ENCODE measurements around the gene RRAS. TPM values are rescaled to one million over a fixed set of nuclear protein-coding genes. Genes with fewer than 3 reads are reported as not detected.

The RRAS gene
- total RNA-seq, 1 donor = 52.4 TPM

- no peak overlapping the region for H3K4me3 ChIP-seq (ENCODE audit: low read depth, low read length)
- DNase-seq (ENCODE audit: low read depth) = no peak
- TF ChIP-seq CTCF (IDR thresholded peaks at IDR 0.05; ENCODE audit: insufficient read depth, low read length) = no peak
Observed at GRCh38 chr19:49686503-49687088, 46.7 kb upstream of the RRAS start.

GRCh38 chr19:49685845-49686332 is 45.9 kb upstream of the RRAS start:
- H3K4me3 ChIP-seq (ENCODE audit: low read depth, low read length) = no peak overlapping the region
- no peak for TF ChIP-seq CTCF (IDR thresholded peaks at IDR 0.05; ENCODE audit: insufficient read depth, low read length)
- DNase-seq (ENCODE audit: low read depth) = no peak

- H3K4me3 ChIP-seq (ENCODE audit: low read depth, low read length) = no peak overlapping the region
- no peak for TF ChIP-seq CTCF (IDR thresholded peaks at IDR 0.05; ENCODE audit: insufficient read depth, low read length)
- no peak for DNase-seq (ENCODE audit: low read depth)
Observed at GRCh38 chr19:49684983-49685553, 45.1 kb upstream of the RRAS start.

GRCh38 chr19:49684251-49684982 is 44.5 kb upstream of the RRAS start:
- H3K4me3 ChIP-seq (ENCODE audit: low read depth, low read length) = no peak overlapping the region
- TF ChIP-seq CTCF (IDR thresholded peaks at IDR 0.05; ENCODE audit: insufficient read depth, low read length) = peak; percentile 61
- DNase-seq (ENCODE audit: low read depth) = no peak

GRCh38 chr19:49683814-49684250 is 43.9 kb upstream of the RRAS start:
- H3K4me3 ChIP-seq (ENCODE audit: low read depth, low read length) = no peak overlapping the region
- TF ChIP-seq CTCF (IDR thresholded peaks at IDR 0.05; ENCODE audit: insufficient read depth, low read length) = no peak
- no peak for DNase-seq (ENCODE audit: low read depth)

- no peak overlapping the region for H3K4me3 ChIP-seq (ENCODE audit: low read depth, low read length)
- peak; percentile 32 for DNase-seq (ENCODE audit: low read depth)
- no peak for TF ChIP-seq CTCF (IDR thresholded peaks at IDR 0.05; ENCODE audit: insufficient read depth, low read length)
Observed at GRCh38 chr19:49682274-49682673, 42.3 kb upstream of the RRAS start.

Measured in fibroblast of the aortic adventitia (primary cell).